H1 (cell line): ENCODE results near the gene CWC15. TPM values are rescaled to one million over a fixed set of nuclear protein-coding genes. Genes with fewer than 3 reads are reported as not detected.

ENCODE experiments used
- BRCA1 ChIP-seq: IDR thresholded peaks from 2 replicates; pipeline ENCODE4 v1.6.1; 2012; ENCODE audit warnings: low read depth, low read length, improper control_type of control experiment
- CHD7 ChIP-seq: fragments of 300-600 bp; sonication (generic); IDR thresholded peaks from 2 replicates; pipeline ENCODE4 v1.7.1; 2012; ENCODE audit warnings: low read length, moderate library complexity, mild to moderate bottlenecking, inconsistent platforms; ENCODE audit not compliant: insufficient replicate concordance
- KDM5A ChIP-seq: fragments of 200-600 bp; IDR thresholded peaks from 2 replicates; pipeline ENCODE4 v1.7.1; 2012; ENCODE audit warnings: mild to moderate bottlenecking, low read length, inconsistent platforms, mixed read lengths
- PHF8 ChIP-seq: fragments of 200-600 bp; sonication (generic); conservative IDR thresholded peaks from 2 replicates; pipeline ENCODE4 v1.7.1; 2012; ENCODE audit warnings: low read depth, mild to moderate bottlenecking, inconsistent platforms, low read length, moderate library complexity
- TEAD4 ChIP-seq: IDR thresholded peaks from 2 replicates; pipeline ENCODE4 v1.6.1; 2012; ENCODE audit warnings: low read depth, low read length, inconsistent platforms, mixed read lengths
- polyA plus RNA-seq, 7 experiments: library from polyadenylated mRNA; depleted of rRNA in 3 of 7; stranded (reverse) in 5 of 7; unstranded in 2 of 7; fragments of >200 nt in 5 of 7; fragments of 200-250 nt in 2 of 7; gene quantifications; 1 replicate in 5 of 7; 2 replicates in 1 of 7; 4 replicates in 1 of 7; pipeline versions ENCODE4 v1.2.1 to v1.2.3, GENCODE V29; 2011 to 2013; ENCODE audit warnings: missing spikeins in 2 of 7, mixed read lengths in 2 of 7
- total RNA-seq: library from RNA; stranded (reverse); fragmentation: NEBNext Ultra II Directional; extraction: Animal tissue kit (Norgen Biotek cat#: 25700); gene quantifications from 2 replicates; pipeline ENCODE4 v1.2.1, GENCODE V29; 2021

The CWC15 gene
- total and polyA plus RNA-seq, 2 of the 8 experiments (the other 6 are each of a cell fraction or from before 2014, with no cell fraction given), result 15.7 to 59.4 TPM

DNA sequence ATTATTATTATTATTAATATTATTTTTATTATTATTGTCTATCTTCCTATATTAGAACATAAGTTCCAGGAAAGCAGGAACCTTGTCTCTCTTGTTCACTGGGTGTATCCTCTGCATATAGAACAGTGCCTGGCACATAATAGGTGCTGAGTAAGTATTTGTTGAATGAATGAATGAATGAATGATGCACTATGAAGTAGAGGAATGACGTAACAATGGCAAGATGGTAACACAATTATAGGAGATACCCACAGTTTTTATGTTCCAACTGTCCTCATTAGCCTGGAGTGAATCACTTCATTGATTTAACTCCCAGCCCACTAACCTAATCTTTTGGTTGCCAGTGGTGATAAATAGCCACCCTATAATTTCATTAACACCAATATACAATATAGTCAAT, 2.2 kb upstream of the CWC15 start (continued):
- TF ChIP-seq CHD7 (no peak), KDM5A (no peak), BRCA1 (no peak), PHF8 (no peak), TEAD4 (no peak)
